DOHH2 (cell line): Measurements from ENCODE around the gene HSD17B7.
"Not testable (repeated sequence)": the region's sequence is repeated elsewhere in the genome, so short reads cannot be mapped to it uniquely, and the experiment has no call there.

Experiments
- CTCF ChIP-seq: fragments of 200-600 bp; sonication (generic); IDR thresholded peaks from one replicate; pipeline ENCODE4 v1.5.1; 2014; ENCODE audit warnings: antibody characterized with exemption, mild to moderate bottlenecking, low read depth, low read length; ENCODE audit not compliant: poor library complexity, severe bottlenecking
- EZH2phosphoT487 ChIP-seq: fragments of 200-600 bp; sonication (generic); IDR thresholded peaks from 2 replicates; pipeline ENCODE4 v1.6.1; 2017; ENCODE audit warnings: borderline replicate concordance, mild to moderate bottlenecking, antibody characterized with exemption, low read length, moderate library complexity, mixed read lengths

DNA sequence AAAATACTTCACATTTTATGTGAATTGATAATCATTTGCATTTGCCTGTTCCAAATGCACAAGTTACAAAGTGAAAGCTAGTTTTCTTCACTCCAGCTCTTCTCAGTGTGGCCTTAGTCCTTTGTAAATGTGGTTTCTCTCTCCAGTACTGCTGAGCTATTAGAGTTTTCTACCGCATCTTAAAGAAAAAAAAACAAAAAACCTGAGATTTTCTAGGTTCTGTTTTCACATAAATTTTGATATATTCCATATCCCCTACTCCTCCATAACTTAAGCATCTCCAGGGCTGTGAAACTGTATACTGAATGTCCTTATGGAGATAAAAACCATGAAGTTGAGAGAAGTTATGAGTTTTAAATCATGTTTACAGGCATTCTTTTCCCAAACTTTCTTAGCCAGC is 3.8 kb downstream of the HSD17B7 start:
- TF ChIP-seq CTCF, EZH2phosphoT487: not testable (repeated sequence)
